ENCODE results near the gene RFPL1.
A peak's percentile ranks its signal among the peaks of the same experiment; 100 is the strongest.
"Not testable (repeated sequence)": the region's sequence is repeated elsewhere in the genome, so short reads cannot be mapped to it uniquely, and the experiment has no call there.

Gene RFPL1

GRCh38 chr22:29478326-29479276 lies 40.2 kb downstream of the RFPL1 start:
- DNase-seq (ENCODE audit: low spot score) = peak; percentile 49

GRCh38 chr22:29479417-29480261 lies 41.3 kb downstream of the RFPL1 start, which contains the start of gene NEFH:
Gene NEFH, plus strand, starts transcription at chr22:29480218. Its CDS starts 45 bp downstream, at chr22:29480263.
- DNase-seq (ENCODE audit: low spot score) = peak; percentile 40

- DNase-seq (ENCODE audit: low spot score) = no peak
Measured at GRCh38 chr22:29480262-29480511, 41.8 kb downstream of the RFPL1 start.

- peak; percentile 77 for DNase-seq (ENCODE audit: low spot score)
Measured at GRCh38 chr22:29480512-29481264, 42.3 kb downstream of the RFPL1 start.

GRCh38 chr22:29481265-29482000 lies 43.0 kb downstream of the RFPL1 start:
- no peak for DNase-seq (ENCODE audit: low spot score)

- no peak for DNase-seq (ENCODE audit: low spot score)
Measured at GRCh38 chr22:29482253-29482652, 43.9 kb downstream of the RFPL1 start.

- DNase-seq (ENCODE audit: low spot score) = no peak
Measured at GRCh38 chr22:29482726-29483125, 44.3 kb downstream of the RFPL1 start.

- no peak for DNase-seq (ENCODE audit: low spot score)
Measured at GRCh38 chr22:29483254-29483653, 44.9 kb downstream of the RFPL1 start.

GRCh38 chr22:29484642-29485041 lies 46.3 kb downstream of the RFPL1 start:
- DNase-seq (ENCODE audit: low spot score) = no peak

GRCh38 chr22:29485448-29485847 lies 47.1 kb downstream of the RFPL1 start:
- no peak for DNase-seq (ENCODE audit: low spot score)

GRCh38 chr22:29487426-29487986 lies 49.1 kb downstream of the RFPL1 start:
- DNase-seq (ENCODE audit: low spot score) = no peak

- not testable (repeated sequence) for DNase-seq (ENCODE audit: low spot score)
Measured at GRCh38 chr22:29489127-29489780, 50.9 kb downstream of the RFPL1 start.

- no peak for DNase-seq (ENCODE audit: low spot score)
Measured at GRCh38 chr22:29491012-29491411, 52.6 kb downstream of the RFPL1 start.
